Panc1 (cell line): ENCODE data around the gene ETNPPL. TPM values are rescaled to one million over a fixed set of nuclear protein-coding genes. Genes with fewer than 3 reads are reported as not detected.

Experiments used
- ATAC-seq: fragments of 200-7000 bp; cut with Tn5 transposase; 2 replicates; pipeline ENCODE4 v1.9.1; 2020; ENCODE audit warnings: mild to moderate bottlenecking, moderate library complexity
- BruUV-seq: library from RNA; stranded (reverse); fragments of 400-500 nt; replicated peaks from 2 replicates; lab custom pipeline; 2021; lab: Mats Ljungman, UMichigan
- CTCF ChIA-PET: fragments of 300-600 bp; sonication (Branson Sonifier 250); formaldehyde crosslinking; loops from one replicate; lab custom pipeline; 2022; ENCODE audit warnings: antibody characterized with exemption; lab: Charles Lee
- POLR2A ChIA-PET: fragments of 300-600 bp; sonication (Branson Sonifier 250); formaldehyde crosslinking; loops from one replicate; lab custom pipeline; 2022; ENCODE audit warnings: antibody characterized with exemption; lab: Charles Lee
- DNase-seq: peaks from one replicate; pipeline ENCODE4 v3.0.0-alpha.2; 2010; ENCODE audit warnings: low read depth, low spot score
- H3K27ac ChIP-seq: 2 replicates; pipeline ENCODE4 v1.5.1; 2011; ENCODE audit warnings: mild to moderate bottlenecking, low read length, inconsistent platforms
- H3K27me3 ChIP-seq: fragments of 200-500 bp; sonication (Bioruptor generic); 2 replicates; pipeline ENCODE4 v1.6.0; 2014; ENCODE audit warnings: low read length, inconsistent platforms; ENCODE audit not compliant: control insufficient read depth, insufficient read depth
- H3K36me3 ChIP-seq: fragments of 200-500 bp; sonication (Bioruptor generic); 2 replicates; pipeline ENCODE4 v1.5.1; 2014; ENCODE audit warnings: inconsistent platforms, mild to moderate bottlenecking, low read length, moderate library complexity; ENCODE audit not compliant: control insufficient read depth, insufficient read depth
- H3K4me1 ChIP-seq: 2 replicates; pipeline ENCODE4 v1.5.1; 2011; ENCODE audit warnings: inconsistent platforms, mild to moderate bottlenecking, low read length, moderate library complexity; ENCODE audit not compliant: control insufficient read depth, insufficient read depth
- H3K4me3 ChIP-seq, 2 experiments: 2 replicates each; pipeline ENCODE4 v1.5.1; 2011 to 2012; ENCODE audit warnings: low read depth in 2 of 2, low read length in 2 of 2, mild to moderate bottlenecking in 2 of 2, inconsistent platforms in 1 of 2, moderate library complexity in 1 of 2
- H3K9me3 ChIP-seq: fragments of 200-500 bp; sonication (Bioruptor generic); 2 replicates; pipeline ENCODE4 v1.5.1; 2014; ENCODE audit warnings: low read depth, mild to moderate bottlenecking, inconsistent platforms, low read length, moderate library complexity; ENCODE audit not compliant: control insufficient read depth, insufficient read depth
- CTCF ChIP-seq: fragments of 450-650 bp; IDR thresholded peaks from 2 replicates; pipeline ENCODE4 v1.5.1; 2017; ENCODE audit warnings: mild to moderate bottlenecking
- POLR2AphosphoS5 ChIP-seq: IDR thresholded peaks from 2 replicates; pipeline ENCODE4 v1.6.1; 2012; ENCODE audit warnings: mild to moderate bottlenecking, low read depth, low read length, moderate library complexity
- REST ChIP-seq, 2 experiments: IDR thresholded peaks; 2 replicates each; pipeline ENCODE4 v1.6.1; 2011 to 2012; ENCODE audit warnings: low read depth in 2 of 2, control low read depth in 1 of 2, low read length in 1 of 2, mild to moderate bottlenecking in 1 of 2, moderate library complexity in 1 of 2; ENCODE audit not compliant: insufficient read depth in 1 of 2
- SIN3A ChIP-seq: IDR thresholded peaks from 2 replicates; pipeline ENCODE4 v1.6.1; 2012; ENCODE audit warnings: low read depth, mild to moderate bottlenecking, low read length, moderate library complexity, borderline replicate concordance; ENCODE audit not compliant: insufficient read depth
- TCF7L2 ChIP-seq: IDR thresholded peaks from 2 replicates; pipeline ENCODE4 v1.6.1; 2011; ENCODE audit warnings: mild to moderate bottlenecking, low read depth, low read length, inconsistent platforms
- in situ Hi-C: cut with HindIII; loops from 2 replicates; pipeline ENCODE4 v1.10.0; 2016; ENCODE audit warnings: low sequenced_read_pairs, low pct_unique_long_range_greater_than_20kb
- intact Hi-C: fragments of 100-400 bp; cut with micrococcal nuclease; formaldehyde crosslinking; loops from one replicate; pipeline ENCODE4 v1.10.0; 2022; ENCODE audit not compliant: unreplicated experiment
- total RNA-seq: library from RNA; stranded (reverse); gene quantifications from one replicate; pipeline ENCODE4 v1.2.1, GENCODE V29; 2021; ENCODE audit not compliant: unreplicated experiment

ETNPPL gene
- total RNA-seq, 1 experiment from 2014 or later: not detected

GRCh38 chr4:108751321-108751720 lies 11.5 kb downstream of the ETNPPL start:
- no peak overlapping the region for H3K27ac ChIP-seq
- CTCF ChIA-PET: no interaction called here
- no peaks in the 10 kb centered on the region for H3K27me3 ChIP-seq
- no peak overlapping the region for H3K4me3 ChIP-seq
- TF ChIP-seq SIN3A (no peak), POLR2AphosphoS5 (no peak), REST (IDR thresholded peaks at IDR 0.05; ENCODE audit: insufficient read depth in 1 of 2, low read depth in 2 of 2, low read length in 1 of 2) (no peak), TCF7L2 (no peak), CTCF (no peak)
- ATAC-seq (no peak), DNase-seq (no peak)
- no TSS peak for BruUV-seq
- no peaks in the 10 kb centered on the region for H3K9me3 ChIP-seq
- no peaks in the 10 kb centered on the region for H3K4me1 ChIP-seq
- POLR2A ChIA-PET: no interaction called here
- in situ Hi-C loops: no loop called here
- H3K36me3 ChIP-seq: no peaks in the 10 kb centered on the region
- intact Hi-C loops: no loop called here

- intact Hi-C loops: no loop called here
- in situ Hi-C loops: no loop called here
- Histone ChIP-seq H3K4me1 (no peaks in the 10 kb centered on the region), H3K36me3 (no peaks in the 10 kb centered on the region), H3K9me3 (no peaks in the 10 kb centered on the region), H3K4me3 (no peak overlapping the region), H3K27me3 (no peaks in the 10 kb centered on the region), H3K27ac (no peak overlapping the region)
- no peak for DNase-seq
- no peak for TF ChIP-seq REST (IDR thresholded peaks at IDR 0.05; ENCODE audit: insufficient read depth in 1 of 2, low read depth in 2 of 2, low read length in 1 of 2)
- TF ChIP-seq TCF7L2: no peak
- TF ChIP-seq CTCF: no peak
- no peak for TF ChIP-seq POLR2AphosphoS5
- TF ChIP-seq SIN3A: no peak
- ChIA-PET POLR2A (no interaction called here), CTCF (no interaction called here)
- BruUV-seq: no TSS peak
- no peak for ATAC-seq
Measured at GRCh38 chr4:108749119-108749518, 13.7 kb downstream of the ETNPPL start.
